Kidney epithelial cell (primary cell): ENCODE data around the gene OSBP2. TPM values are rescaled to one million over a fixed set of nuclear protein-coding genes. Genes with fewer than 3 reads are reported as not detected.

Experiments used
- DNase-seq: peaks from one replicate; pipeline ENCODE4 v3.0.0-alpha.2; 2010; ENCODE audit warnings: low read depth
- H3K27me3 ChIP-seq: 2 replicates; pipeline ENCODE4 v1.6.0; 2011; ENCODE audit warnings: low read length; ENCODE audit not compliant: control insufficient read depth, insufficient read depth
- H3K36me3 ChIP-seq: 2 replicates; pipeline ENCODE4 v1.5.1; 2011; ENCODE audit warnings: low read length; ENCODE audit not compliant: control insufficient read depth, insufficient read depth
- H3K4me3 ChIP-seq: 2 replicates; pipeline ENCODE4 v1.5.1; 2011; ENCODE audit warnings: low read depth, mild to moderate bottlenecking, control low read depth, low read length
- CTCF ChIP-seq: IDR thresholded peaks from 2 replicates; pipeline ENCODE4 v1.5.1; 2011; ENCODE audit warnings: mild to moderate bottlenecking, moderate library complexity, low read length, control low read depth, inconsistent platforms; ENCODE audit not compliant: insufficient read depth, poor library complexity, severe bottlenecking
- total RNA-seq: library from RNA; depleted of rRNA; stranded (reverse); fragments of >200 nt; gene quantifications from 2 replicates; pipeline ENCODE4 v1.2.3, GENCODE V29; 2015

OSBP2 gene
- total RNA-seq, 1 donor from 2014 or later, result 5.0 TPM

DNA sequence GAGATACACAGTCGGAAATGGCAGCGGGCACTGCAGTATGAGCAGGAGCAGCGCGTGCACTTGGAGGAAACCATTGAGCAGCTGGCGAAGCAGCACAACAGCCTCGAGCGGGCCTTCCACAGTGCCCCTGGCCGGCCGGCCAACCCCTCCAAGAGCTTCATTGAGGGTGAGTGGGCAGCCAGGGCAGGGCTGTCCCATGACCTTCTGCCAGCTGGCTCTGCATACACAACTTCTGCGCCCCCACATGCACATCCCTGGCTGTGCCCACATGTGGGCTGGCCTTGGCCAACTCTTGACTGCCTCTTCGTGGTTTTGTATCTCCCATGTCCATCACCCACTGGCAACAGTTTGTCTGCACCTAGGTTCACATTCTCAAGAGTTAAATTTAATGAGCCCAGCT lies 192.8 kb downstream of the OSBP2 start:
- Histone ChIP-seq H3K36me3 (no peaks in the 10 kb centered on the region), H3K27me3 (no peaks in the 10 kb centered on the region), H3K4me3 (no peak overlapping the region)
- no peak for DNase-seq
- no peak for TF ChIP-seq CTCF

- DNase-seq, result no peak
- Histone ChIP-seq H3K36me3 (no peaks in the 10 kb centered on the region), H3K27me3 (no peaks in the 10 kb centered on the region), H3K4me3 (no peak overlapping the region)
- TF ChIP-seq CTCF, result no peak
These were observed 193.2 kb downstream of the OSBP2 start for GRCh38 chr22:30887861-30888260.

- no peak overlapping the region for H3K4me3 ChIP-seq
- no peak for TF ChIP-seq CTCF
- no peak for DNase-seq
- H3K27me3 ChIP-seq, result no peaks in the 10 kb centered on the region
- no peaks in the 10 kb centered on the region for H3K36me3 ChIP-seq
These were observed 194.8 kb downstream of the OSBP2 start for GRCh38 chr22:30889268-30889995.

DNA sequence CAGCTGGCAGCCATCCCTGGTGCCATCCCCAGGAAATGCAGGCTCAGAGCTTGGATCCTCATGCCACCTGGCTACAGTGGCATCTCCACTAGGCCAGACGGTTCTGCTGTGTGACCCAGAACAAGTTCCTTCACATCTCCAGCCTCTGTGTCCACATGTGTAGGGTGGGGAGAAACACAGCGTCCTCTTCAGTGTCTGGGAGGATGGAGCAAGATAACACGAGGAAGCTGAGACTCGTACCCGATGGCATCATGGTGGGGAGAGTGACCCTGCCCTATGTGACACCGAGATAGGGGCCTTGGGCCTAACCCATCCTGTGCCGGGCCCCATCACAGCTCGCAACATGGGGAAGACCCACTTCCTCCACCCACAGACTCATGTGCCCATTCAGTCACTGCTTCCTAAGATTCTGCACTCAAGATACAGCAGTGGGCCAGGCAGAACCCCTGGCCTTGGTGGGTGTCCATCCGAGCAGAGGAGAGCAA lies 195.4 kb downstream of the OSBP2 start:
- no peak for DNase-seq
- TF ChIP-seq CTCF, result no peak
- no peaks in the 10 kb centered on the region for H3K36me3 ChIP-seq
- H3K27me3 ChIP-seq, result no peaks in the 10 kb centered on the region
- no peak overlapping the region for H3K4me3 ChIP-seq

- DNase-seq, result no peak
- no peaks in the 10 kb centered on the region for H3K27me3 ChIP-seq
- no peaks in the 10 kb centered on the region for H3K36me3 ChIP-seq
- peak; percentile 70 for TF ChIP-seq CTCF
- no peak overlapping the region for H3K4me3 ChIP-seq
These were observed 196.2 kb downstream of the OSBP2 start for GRCh38 chr22:30890686-30891442.
